Esophagus muscularis mucosa (tissue), 4 donors: ENCODE results near the gene KMO. TPM values are rescaled to one million over a fixed set of nuclear protein-coding genes. Genes with fewer than 3 reads are reported as not detected.

Experiments
- DNase-seq: peaks from one replicate; pipeline ENCODE4 v3.0.0-alpha.2; 2017; ENCODE audit errors: extremely low spot score
- H3K27ac ChIP-seq, 4 donors: fragments of 200-600 bp; sonication (generic); replicated peaks in 1 of 4; 1 replicate in 3 of 4; 2 replicates in 1 of 4; pipeline ENCODE4 v1.5.1; 2016 to 2019; ENCODE audit warnings: mild to moderate bottlenecking in 1 of 4
- H3K27me3 ChIP-seq, 4 donors: fragments of 200-600 bp; sonication (generic); one replicate each; pipeline versions ENCODE4 v1.5.1 to v1.6.0; 2016 to 2019
- H3K36me3 ChIP-seq, 4 donors: fragments of 200-600 bp; sonication (generic); one replicate each; pipeline ENCODE4 v1.5.1; 2016 to 2019
- H3K4me1 ChIP-seq, 4 donors: fragments of 200-600 bp; sonication (generic); one replicate each; pipeline ENCODE4 v1.5.1; 2016 to 2019
- H3K4me3 ChIP-seq, 4 donors: fragments of 200-600 bp; sonication (generic); 1 replicate in 2 of 4; 2 replicates in 2 of 4; pipeline ENCODE4 v1.5.1; 2016 to 2019; ENCODE audit warnings: mild to moderate bottlenecking in 4 of 4, moderate library complexity in 1 of 4
- H3K9me3 ChIP-seq, 4 donors: fragments of 200-600 bp; sonication (generic); 1 replicate in 3 of 4; 2 replicates in 1 of 4; pipeline ENCODE4 v1.5.1; 2016 to 2019
- CTCF ChIP-seq, 3 experiments: fragments of 200-600 bp in 2 of 3; fragments of 450-650 bp in 1 of 3; sonication (generic) in 2 of 3; IDR thresholded peaks; one replicate each; pipeline ENCODE4 v1.5.1; 2017 to 2019; ENCODE audit warnings: antibody characterized with exemption in 3 of 3, mild to moderate bottlenecking in 2 of 3, moderate library complexity in 1 of 3
- EP300 ChIP-seq: sonication (generic); formaldehyde crosslinking; IDR thresholded peaks from one replicate; pipeline ENCODE4 v1.6.1; 2017; ENCODE audit warnings: antibody characterized with exemption
- POLR2A ChIP-seq: fragments of 450-650 bp; IDR thresholded peaks from one replicate; pipeline ENCODE4 v1.6.1; 2017; ENCODE audit warnings: antibody characterized with exemption, moderate library complexity, mild to moderate bottlenecking, low read depth
- POLR2AphosphoS5 ChIP-seq, 2 donors: sonication (generic); formaldehyde crosslinking; IDR thresholded peaks; one replicate each; pipeline ENCODE4 v1.6.1; 2017; ENCODE audit warnings: antibody characterized with exemption in 2 of 2
- WGBS: methylation state at CpG from one replicate; pipeline ENCODE4 v1.1.5; 2018; 5-methylcytosine and 5-hydroxymethylcytosine counted together
- intact Hi-C: fragments of 100-400 bp; cut with DNase I; formaldehyde crosslinking; loops from one replicate; pipeline ENCODE4 v1.15.1; 2023
- total RNA-seq, 4 donors: library from RNA; depleted of rRNA; stranded (reverse); fragments of >200 nt; gene quantifications; one replicate each; pipeline versions ENCODE4 v1.1.0 to v1.2.1, GENCODE V29; 2016

KMO gene
- total RNA-seq = under 1 TPM in 3 of 4 donors, not detected in 1; 0.29 to 0.83 (median 0.42) TPM

- Histone ChIP-seq H3K9me3 (no peaks in the 10 kb centered on the region), H3K27me3 (peaks cover 0 to 18% (median 0%) of the 10 kb centered on the region in 4 donors), H3K36me3 (no peaks in the 10 kb centered on the region), H3K27ac (peak within 1 kb of the TSS in 1 of 4 donors; percentile 16), H3K4me3 (peak within 1 kb of the TSS; percentile 41 to 51 (median 49)), H3K4me1 (peaks cover 0 to 3% (median 0%) of the 10 kb centered on the region in 4 donors)
- no peak for DNase-seq
- 17% methylated on average over 1 of the region's 1 CpG for WGBS
- intact Hi-C loops = loop anchor here (10.0 kb wide), 1 partner anchor 313 kb away; the partner anchor contains the start of gene EXO1
- TF ChIP-seq POLR2AphosphoS5 (IDR thresholded peaks at IDR 0.05) = no peak
- no peak for TF ChIP-seq CTCF (IDR thresholded peaks at IDR 0.05)
- TF ChIP-seq POLR2A = no peak
- TF ChIP-seq EP300 = no peak
Measured at GRCh38 chr1:241532162-241532531, at the start of gene KMO. TSS of gene KMO (plus strand) at chr1:241532378. CDS start at chr1:241532445, 67 bp downstream.

- no peak for DNase-seq
- Histone ChIP-seq H3K4me3 (no peak overlapping the region), H3K27ac (no peak overlapping the region), H3K9me3 (no peaks in the 10 kb centered on the region), H3K4me1 (no peaks in the 10 kb centered on the region), H3K36me3 (no peaks in the 10 kb centered on the region), H3K27me3 (no peaks in the 10 kb centered on the region)
- intact Hi-C loops = no loop called here
- 38% methylated on average over 1 of the region's 1 CpG for WGBS
- no peak for TF ChIP-seq POLR2AphosphoS5 (IDR thresholded peaks at IDR 0.05)
- TF ChIP-seq EP300 = no peak
- TF ChIP-seq CTCF (IDR thresholded peaks at IDR 0.05) = no peak
- no peak for TF ChIP-seq POLR2A
Measured at GRCh38 chr1:241482761-241483250, 49.4 kb upstream of the KMO start.

- WGBS = 97% methylated on average over 3 of the region's 3 CpGs
- DNase-seq = no peak
- intact Hi-C loops = no loop called here
Measured at GRCh38 chr1:241485145-241485544, 47.0 kb upstream of the KMO start.

GRCh38 chr1:241485554-241485992 is 46.6 kb upstream of the KMO start:
- TF ChIP-seq POLR2A (no peak), CTCF (IDR thresholded peaks at IDR 0.05) (no peak), POLR2AphosphoS5 (IDR thresholded peaks at IDR 0.05) (no peak), EP300 (no peak)
- H3K27me3 ChIP-seq = no peaks in the 10 kb centered on the region
- WGBS = 86% methylated on average over 4 of the region's 4 CpGs
- H3K4me3 ChIP-seq = no peak overlapping the region
- DNase-seq = no peak
- no peaks in the 10 kb centered on the region for H3K4me1 ChIP-seq
- intact Hi-C loops = no loop called here
- H3K9me3 ChIP-seq = no peaks in the 10 kb centered on the region
- H3K27ac ChIP-seq = no peak overlapping the region
- no peaks in the 10 kb centered on the region for H3K36me3 ChIP-seq

More at GRCh38 chr1:241485145-241485544, 47.0 kb upstream of the KMO start:
- no peak for TF ChIP-seq EP300
- TF ChIP-seq POLR2A = no peak
- no peak for TF ChIP-seq POLR2AphosphoS5 (IDR thresholded peaks at IDR 0.05)
- TF ChIP-seq CTCF (IDR thresholded peaks at IDR 0.05) = no peak
- H3K36me3 ChIP-seq = no peaks in the 10 kb centered on the region
- no peak overlapping the region for H3K4me3 ChIP-seq
- no peaks in the 10 kb centered on the region for H3K27me3 ChIP-seq
- no peak overlapping the region for H3K27ac ChIP-seq
- no peaks in the 10 kb centered on the region for H3K9me3 ChIP-seq
- H3K4me1 ChIP-seq = no peaks in the 10 kb centered on the region

- Histone ChIP-seq H3K36me3 (peaks cover under 1 to 6% (median 2%) of the 10 kb centered on the region in 4 donors), H3K4me1 (no peaks in the 10 kb centered on the region), H3K27me3 (no peaks in the 10 kb centered on the region), H3K4me3 (no peak overlapping the region), H3K9me3 (no peaks in the 10 kb centered on the region), H3K27ac (no peak overlapping the region)
- TF ChIP-seq POLR2A = no peak
- WGBS = 86% methylated on average over 1 of the region's 1 CpG
- intact Hi-C loops = no loop called here
- no peak for DNase-seq
Measured at GRCh38 chr1:241488739-241489138, 43.4 kb upstream of the KMO start.
